Inferior parietal cortex (tissue), 1 donor: ENCODE results near the gene TMPRSS4.

Experiments used
- DNase-seq: peaks from one replicate; pipeline ENCODE4 v3.0.0-alpha.2; 2016; ENCODE audit errors: extremely low spot score

TMPRSS4 gene

DNA sequence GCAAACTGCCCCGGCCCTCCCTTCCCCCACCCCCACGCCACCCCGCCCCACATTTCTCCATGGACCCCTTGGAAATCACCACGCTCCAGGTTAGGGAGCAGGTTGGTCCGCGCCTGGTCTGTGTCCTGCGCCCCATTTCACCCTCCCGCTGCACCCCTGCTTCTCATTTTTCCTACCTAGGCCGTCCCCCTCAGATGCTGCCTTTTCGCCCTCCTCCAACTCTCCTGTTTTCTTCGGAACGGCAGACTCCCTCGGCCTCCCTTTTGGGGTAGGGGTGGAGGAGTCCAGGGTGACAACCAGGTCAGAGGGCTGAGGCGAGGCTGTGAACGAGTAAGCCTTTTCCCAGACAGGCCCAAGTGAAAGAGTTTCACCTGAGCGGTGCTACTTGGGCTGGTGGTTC is 76.6 kb downstream of the TMPRSS4 start:
- DNase-seq: no peak

DNA sequence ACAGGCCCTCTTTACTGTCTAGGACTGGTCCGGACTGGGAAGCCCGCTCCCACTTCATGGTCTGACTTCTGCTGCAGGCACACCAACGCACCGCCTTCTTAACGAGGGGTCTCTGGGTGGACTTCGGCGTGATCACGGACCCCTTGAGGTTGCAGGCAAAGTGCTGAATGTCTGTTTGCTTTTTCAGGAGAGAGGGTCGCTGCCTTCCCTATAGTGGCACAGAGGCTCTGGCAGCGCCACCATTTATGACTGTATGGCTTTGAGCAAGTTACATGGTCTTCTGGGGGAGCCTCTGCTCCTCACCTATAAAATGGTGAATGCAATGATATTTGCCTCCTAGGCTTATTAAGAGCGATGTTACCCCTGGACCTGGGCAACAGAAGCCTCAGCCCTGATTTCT is 77.1 kb downstream of the TMPRSS4 start:
- DNase-seq: no peak

GRCh38 chr11:118154641-118155040 is 77.8 kb downstream of the TMPRSS4 start:
- DNase-seq: no peak

- DNase-seq: no peak
Observed at GRCh38 chr11:118155776-118156530, 79.1 kb downstream of the TMPRSS4 start.

DNA sequence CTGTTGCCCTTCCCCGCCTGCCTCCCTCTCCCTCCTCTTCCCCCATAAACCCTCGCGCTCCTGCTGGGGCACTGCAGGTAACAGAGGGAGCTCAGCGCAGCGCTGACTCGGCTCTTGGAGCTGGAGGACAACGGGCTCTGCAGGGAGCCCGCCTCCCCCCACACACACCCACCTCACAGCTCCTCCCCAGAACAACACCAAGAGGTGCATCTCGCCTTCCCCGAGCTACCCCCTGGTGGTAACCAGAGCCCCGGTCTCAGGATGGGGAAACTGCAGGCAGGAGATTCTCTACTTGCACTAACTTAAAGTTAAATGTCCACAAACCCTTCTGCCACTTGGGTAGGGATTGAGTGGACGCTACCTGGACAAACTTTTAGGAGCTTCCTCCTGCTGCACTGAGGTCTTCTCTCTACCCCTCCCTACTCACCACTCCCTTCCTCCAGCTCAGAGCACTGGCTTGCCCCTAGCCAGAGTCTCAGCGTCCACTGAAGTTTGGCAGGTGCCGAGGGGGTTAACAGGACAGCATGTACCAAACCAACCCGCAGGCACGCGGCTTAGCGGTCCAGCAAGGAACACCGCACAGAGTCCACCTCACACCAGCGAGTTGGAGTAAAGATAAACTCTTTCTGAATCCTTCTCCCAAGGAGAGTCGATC is 79.8 kb downstream of the TMPRSS4 start:
- DNase-seq: no peak

DNA sequence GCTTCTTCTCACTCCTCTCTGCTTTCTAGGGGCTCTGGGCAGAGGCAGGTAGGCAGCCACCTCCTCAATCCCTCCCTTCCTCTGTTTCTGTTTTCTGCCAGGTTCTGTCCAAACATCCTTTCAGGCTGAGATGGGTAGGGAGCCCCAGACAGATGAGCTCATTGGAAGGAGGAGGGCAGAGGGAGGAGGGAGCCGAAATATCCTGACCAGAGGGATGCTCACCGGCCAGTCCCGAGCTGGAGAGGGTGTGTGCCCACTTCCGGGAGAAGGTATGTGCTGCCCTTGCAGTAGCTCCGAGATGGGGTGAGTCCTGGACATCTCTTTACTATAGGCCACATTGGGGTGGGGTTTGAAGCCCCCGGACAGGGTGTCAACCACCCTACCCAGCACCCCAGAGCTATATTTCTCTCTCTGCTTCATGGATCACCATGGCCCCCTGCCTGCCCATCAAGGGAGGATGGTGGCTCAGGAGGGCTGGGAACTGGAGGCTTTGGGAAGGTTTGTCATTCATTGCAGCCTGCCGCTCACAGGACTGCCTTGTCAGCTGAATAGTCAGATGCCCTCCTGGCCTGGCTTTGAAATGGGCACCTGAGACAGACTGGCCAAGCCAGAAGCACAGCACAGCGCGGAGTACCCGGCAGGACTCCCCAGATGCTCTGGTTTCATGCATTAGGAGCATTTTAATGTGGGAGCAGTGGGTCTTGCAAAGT is 80.5 kb downstream of the TMPRSS4 start:
- no peak for DNase-seq

DNA sequence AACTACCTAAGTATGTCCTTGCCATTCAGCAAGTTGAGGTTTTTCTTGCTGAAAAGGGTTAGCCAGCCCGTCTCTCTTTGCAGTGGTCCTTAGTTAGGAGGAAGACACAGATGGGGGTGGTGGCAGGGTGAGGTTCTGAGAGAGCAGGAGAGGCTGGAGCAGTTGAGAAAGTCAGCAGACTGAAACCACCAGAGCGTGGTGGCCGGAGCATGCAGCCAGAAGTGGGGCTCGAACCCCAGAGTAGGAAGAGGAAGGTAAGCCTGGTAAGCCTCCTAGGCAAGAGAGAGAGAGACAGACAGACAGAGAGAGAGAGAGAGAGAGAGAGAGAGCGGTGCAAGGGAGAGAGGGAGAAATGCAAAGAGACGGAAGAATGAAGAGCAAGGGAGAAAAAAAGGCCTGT is 84.9 kb downstream of the TMPRSS4 start:
- DNase-seq: no peak

GRCh38 chr11:118162846-118163245 is 86.0 kb downstream of the TMPRSS4 start:
- no peak for DNase-seq

DNA sequence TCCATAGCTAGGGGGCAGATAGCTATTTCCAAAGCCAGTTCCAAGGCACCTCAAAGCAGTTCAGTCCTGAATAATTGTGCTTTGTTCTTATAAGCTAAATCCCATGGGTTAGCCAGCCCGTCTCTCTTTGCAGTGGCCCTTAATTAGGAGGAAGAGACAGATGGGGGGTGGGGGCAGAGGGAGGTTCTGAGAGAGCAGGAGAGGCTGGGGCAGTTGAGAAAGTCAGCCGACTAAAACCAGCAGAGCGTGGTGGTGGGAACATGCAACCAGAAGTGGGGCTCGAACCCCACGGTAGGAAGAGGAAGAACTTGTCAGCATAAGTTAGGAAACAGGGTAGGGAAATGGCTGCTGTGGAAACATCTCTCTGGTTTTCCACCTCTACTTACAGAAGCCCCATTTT is 86.6 kb downstream of the TMPRSS4 start:
- no peak for DNase-seq

DNA sequence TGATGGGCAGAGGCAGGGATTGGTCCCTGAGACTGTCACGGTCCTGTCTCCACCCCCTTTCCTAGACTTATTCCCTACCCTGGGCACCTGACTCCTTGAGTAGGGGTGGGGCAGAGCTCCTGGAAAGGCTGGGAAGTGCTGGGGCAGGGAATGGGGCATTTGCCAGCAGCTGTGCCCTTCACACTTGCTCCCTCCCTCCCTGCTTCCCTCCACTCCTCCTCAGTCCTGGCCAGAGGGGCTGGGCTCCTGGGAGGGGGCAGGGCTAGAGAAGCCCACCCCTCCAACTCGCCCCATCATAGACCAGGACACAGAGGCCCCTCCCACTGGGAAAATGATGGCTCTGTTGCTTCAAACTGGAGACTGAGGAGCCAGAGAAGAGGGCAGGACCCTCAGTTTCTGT is 88.0 kb downstream of the TMPRSS4 start:
- DNase-seq: no peak

DNA sequence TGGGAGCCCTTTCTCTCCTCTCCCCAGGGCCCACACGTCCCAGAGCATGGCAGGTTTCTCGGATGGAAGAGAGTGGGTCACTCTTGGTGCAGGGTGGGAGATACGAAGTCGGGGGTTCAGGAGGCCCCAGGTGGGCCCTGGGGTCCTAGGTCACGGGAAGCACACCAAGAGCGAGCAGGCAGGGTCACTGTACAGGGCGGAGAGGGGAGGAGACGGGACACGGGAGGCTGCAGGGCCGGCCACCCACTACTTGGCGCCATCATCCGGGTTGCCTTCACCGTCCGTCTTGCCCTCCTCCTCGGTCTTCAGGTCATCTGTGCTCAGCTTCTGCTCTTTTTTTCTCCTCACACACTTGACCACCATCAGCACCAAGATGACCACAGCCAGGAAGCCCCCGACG is 89.8 kb downstream of the TMPRSS4 start:
- no peak for DNase-seq

- DNase-seq: no peak
Observed at GRCh38 chr11:118167253-118167652, 90.4 kb downstream of the TMPRSS4 start.

- DNase-seq: no peak
Observed at GRCh38 chr11:118167906-118168305, 91.0 kb downstream of the TMPRSS4 start.

DNA sequence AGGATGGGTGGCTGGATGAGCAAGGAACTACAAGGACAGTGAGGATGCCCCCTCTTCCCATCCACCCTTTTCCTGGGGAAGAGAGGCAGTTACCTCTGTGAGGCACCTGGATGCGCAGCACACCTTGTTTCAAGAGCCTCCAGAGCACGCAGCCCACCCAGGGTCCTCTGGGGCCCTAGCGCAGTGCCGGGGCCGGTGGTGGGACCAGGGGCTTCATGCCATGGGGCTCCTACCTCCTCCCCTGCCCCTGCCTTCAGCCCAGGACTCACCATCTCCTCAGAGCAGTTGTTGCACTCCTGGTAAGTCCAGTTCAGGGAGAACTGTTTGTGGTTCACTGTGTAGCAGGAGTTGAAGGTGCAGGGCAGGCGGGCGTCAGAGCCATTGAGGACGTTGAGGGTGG is 91.4 kb downstream of the TMPRSS4 start:
- DNase-seq: no peak

GRCh38 chr11:118168751-118169150 is 91.9 kb downstream of the TMPRSS4 start:
- DNase-seq: no peak

GRCh38 chr11:118169300-118170140 is 92.6 kb downstream of the TMPRSS4 start:
- DNase-seq: no peak

GRCh38 chr11:118170231-118170630 is 93.4 kb downstream of the TMPRSS4 start:
- DNase-seq: no peak

- no peak for DNase-seq
Observed at GRCh38 chr11:118170882-118171268, 94.0 kb downstream of the TMPRSS4 start.
